Activated naive CD4-positive, alpha-beta T cell treated with anti-CD3 and anti-CD28 coated beads, Interleukin-2, amount 50 U/mL, for 72 hours (primary cell): ENCODE results near the gene OSBPL2. TPM values are rescaled to one million over a fixed set of nuclear protein-coding genes. Genes with fewer than 3 reads are reported as not detected.

Experiments used
- ATAC-seq, 2 donors: fragments of 150-1000 bp; cut with Tn5 transposase; 2 replicates each; pipeline ENCODE4 v1.10.0; 2021; ENCODE audit warnings: mild to moderate bottlenecking in 2 of 2, moderate library complexity in 2 of 2
- DNase-seq, 2 donors: peaks; one replicate each; pipeline ENCODE4 v3.0.0; 2021 to 2022; ENCODE audit warnings: low spot score in 2 of 2
- H3K27ac Mint-ChIP-seq, 2 donors: one replicate each; pipeline ENCODE4 v1.8.0; 2022; ENCODE audit warnings: mild to moderate bottlenecking in 2 of 2, mixed read lengths in 2 of 2
- H3K36me3 Mint-ChIP-seq, 2 donors: one replicate each; pipeline ENCODE4 v1.8.0; 2022; ENCODE audit warnings: mixed read lengths in 2 of 2
- H3K9me3 Mint-ChIP-seq, 2 donors: one replicate each; pipeline ENCODE4 v1.8.0; 2022; ENCODE audit warnings: mixed read lengths in 2 of 2
- total RNA-seq, 2 donors: library from RNA; stranded (reverse); gene quantifications; one replicate each; pipeline ENCODE4 v1.2.3, GENCODE V29; 2022

Gene OSBPL2
- total RNA-seq, 2 donors from 2014 or later, result 30.0 to 49.5 TPM

DNA sequence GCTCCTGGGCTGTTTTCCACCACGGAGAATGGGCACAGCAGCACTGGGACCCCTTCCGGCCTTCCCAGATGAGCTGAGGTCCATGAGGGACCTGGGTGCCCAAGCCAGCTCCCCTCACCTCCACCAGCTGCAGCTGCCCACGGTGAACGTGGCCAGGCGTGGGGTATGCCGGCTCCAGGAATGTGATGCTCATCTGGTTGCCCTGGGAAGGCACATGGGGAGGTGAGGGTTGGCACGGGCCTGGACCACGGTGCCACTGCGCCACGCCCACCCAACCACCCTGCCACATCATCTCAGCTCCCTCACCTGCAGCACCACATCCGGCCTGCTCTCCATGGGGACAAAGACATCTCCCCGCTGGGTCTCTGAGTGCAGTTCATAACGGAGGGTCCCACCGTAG is 88.2 kb downstream of the OSBPL2 start:
- no peak for ATAC-seq
- H3K9me3 Mint-ChIP-seq, result no peaks in the 10 kb centered on the region
- DNase-seq, result no peak
- H3K36me3 Mint-ChIP-seq, result no peaks in the 10 kb centered on the region
- H3K27ac Mint-ChIP-seq, result no peak overlapping the region

DNA sequence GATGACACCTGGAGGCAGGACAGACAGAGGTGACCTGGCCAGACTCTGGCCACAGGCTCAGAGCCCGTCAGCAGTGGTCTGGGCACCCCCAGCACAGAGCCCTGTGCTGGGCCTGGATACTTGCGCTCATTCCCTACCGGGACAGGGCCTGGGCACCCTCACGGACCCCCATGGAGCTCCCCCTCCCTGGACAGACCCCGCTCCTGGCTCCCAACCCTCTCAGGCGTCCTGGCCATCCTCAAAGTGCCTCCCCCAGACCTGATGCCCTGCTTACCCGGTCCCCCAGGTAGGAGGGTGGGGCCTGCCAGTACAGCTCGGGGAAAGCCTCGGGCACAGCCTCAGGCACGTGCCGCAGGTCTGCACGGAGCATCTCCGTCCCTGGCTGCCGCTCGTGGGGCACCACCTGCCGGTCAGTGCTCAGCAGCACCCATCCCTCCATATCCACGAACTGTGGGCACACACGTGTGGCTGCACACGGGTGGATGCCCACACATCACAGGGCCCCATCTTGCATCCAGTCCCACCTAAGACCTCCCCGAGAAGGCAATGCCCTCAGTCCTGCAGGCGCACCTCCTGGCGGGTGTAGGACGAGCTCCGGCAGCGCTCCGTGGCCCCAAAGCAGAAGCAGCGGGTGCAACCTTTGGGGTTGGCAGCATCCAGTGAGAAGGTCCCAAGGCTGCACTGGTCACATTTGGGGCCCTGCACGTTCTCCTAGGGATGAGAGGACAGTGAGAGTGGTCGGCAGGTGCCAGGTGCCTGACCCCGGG is 88.8 kb downstream of the OSBPL2 start:
- no peak overlapping the region for H3K27ac Mint-ChIP-seq
- ATAC-seq, result no peak
- H3K9me3 Mint-ChIP-seq, result no peaks in the 10 kb centered on the region
- no peak for DNase-seq
- no peaks in the 10 kb centered on the region for H3K36me3 Mint-ChIP-seq

DNA sequence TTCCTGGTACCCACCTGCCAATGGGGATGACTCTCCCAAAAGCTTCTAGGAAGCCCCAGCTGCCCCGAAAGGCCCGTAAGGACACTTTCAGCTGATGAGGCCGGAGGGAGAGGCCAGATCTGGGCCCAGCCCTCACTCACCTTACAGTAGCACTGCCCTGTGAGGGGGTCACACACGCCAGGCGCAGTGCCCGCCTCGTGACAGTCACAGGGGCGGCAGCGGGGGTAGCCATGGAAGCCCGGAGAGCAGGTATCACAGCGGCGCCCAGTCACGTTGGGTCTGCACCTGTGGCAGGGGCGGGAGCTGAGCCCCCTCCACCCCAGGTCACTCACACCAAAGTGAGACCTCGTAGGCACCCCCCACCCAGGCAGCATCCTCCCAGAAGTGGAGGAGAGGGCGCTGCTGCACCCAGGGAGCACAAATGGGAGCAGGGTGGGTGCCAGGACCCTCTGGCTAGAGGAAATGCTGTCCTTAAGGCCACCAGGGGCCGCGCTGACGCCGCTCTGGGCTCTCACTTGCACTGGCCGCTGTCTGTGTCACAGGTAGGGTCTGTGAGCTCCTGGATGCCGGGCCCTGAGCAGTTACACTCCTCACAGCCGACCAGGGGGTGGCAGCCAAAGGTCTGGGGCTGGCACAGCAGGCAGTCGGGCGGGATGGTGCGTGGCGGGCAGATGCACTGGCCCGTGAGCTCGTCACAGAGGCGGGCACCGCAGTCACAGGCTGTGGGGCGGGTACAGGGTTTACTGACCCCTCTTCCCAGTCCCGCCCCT is 89.6 kb downstream of the OSBPL2 start:
- Mint-ChIP-seq H3K36me3 (no peaks in the 10 kb centered on the region), H3K27ac (no peak overlapping the region), H3K9me3 (no peaks in the 10 kb centered on the region)
- no peak for DNase-seq
- ATAC-seq, result no peak

DNA sequence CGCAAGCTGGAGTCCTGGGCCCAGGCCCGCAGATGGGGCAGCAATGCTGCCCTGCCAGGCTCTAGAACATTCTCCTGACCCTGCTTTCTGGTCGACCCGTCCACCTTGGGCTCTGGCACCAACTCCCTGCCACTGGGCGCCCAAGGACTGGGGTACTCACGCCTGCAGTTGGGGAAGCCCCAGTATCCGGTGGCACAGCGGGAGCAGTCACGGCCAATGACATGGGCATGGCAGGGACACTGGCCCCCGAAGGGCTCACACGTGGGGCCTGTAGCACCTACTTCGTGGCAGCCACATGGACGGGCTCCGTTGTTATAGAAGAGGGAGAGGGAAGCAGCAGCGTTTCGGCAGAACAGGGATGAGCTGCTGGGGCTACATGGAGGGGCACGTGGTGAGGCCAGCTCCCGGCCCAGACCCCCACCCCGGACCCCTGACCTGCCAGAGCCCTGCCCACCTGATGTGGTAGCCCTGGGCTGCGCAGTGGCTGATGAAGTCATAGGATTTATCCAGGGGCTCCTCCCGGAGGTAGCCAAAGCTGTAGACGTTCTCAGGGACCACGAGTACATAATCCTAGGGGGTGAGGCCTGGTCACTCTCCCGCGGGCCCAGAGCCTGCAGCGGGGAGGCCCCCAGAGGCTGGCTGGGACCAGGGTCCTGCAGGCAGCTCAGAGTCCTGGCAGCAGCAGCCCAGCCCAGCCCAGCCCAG is 90.5 kb downstream of the OSBPL2 start:
- DNase-seq, result no peak
- H3K36me3 Mint-ChIP-seq, result no peaks in the 10 kb centered on the region
- H3K9me3 Mint-ChIP-seq, result no peaks in the 10 kb centered on the region
- no peak overlapping the region for H3K27ac Mint-ChIP-seq
- ATAC-seq, result no peak

DNA sequence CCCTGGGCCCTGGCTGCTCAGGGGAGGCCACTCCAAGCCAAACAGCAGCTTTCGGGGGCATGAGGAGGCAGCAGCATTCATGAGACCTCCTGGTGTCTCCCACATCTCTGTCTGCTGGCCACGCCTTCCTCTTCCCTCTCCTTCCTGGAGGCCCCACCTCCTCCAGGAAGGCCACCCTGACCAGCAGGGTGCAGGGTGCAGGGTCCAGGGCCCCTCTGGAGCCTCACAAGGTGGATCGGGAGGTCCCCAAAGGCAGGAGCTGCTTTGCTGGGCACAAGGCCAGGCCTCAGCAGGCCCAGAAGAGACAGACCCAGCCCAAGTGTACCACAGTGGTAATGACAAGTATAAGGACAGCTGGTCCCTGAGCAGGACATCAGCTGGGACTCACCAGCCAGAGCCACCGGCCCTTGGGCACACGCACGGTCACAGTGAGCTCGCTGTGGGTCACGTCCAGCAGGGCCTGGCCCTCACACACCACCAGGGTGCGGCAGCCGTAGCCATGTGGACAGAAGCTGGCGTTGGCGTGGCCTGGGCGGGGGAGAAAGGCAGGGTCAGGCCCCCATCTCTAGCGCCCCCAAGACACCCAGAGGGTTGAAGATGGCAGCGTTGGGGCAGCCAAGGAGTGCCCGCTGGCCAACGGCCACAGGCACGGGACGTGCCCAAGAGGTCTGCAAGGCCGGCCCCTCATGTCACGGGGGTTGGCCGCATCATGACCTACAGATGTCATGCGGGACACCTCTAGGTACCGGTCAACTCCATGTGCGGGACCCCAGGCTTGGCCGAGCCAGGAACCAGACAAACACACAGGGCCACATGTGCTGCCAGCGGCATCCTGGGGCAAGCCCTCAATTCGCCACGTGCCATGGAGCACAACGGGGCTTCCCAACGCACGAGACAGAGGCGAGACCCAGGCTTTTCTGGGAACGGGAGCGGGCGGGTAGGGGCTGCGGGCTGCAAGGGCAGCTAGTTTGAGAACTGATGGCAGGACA is 91.4 kb downstream of the OSBPL2 start:
- no peak overlapping the region for H3K27ac Mint-ChIP-seq
- H3K36me3 Mint-ChIP-seq, result no peaks in the 10 kb centered on the region
- DNase-seq (no peak), ATAC-seq (no peak)
- H3K9me3 Mint-ChIP-seq, result no peaks in the 10 kb centered on the region

DNA sequence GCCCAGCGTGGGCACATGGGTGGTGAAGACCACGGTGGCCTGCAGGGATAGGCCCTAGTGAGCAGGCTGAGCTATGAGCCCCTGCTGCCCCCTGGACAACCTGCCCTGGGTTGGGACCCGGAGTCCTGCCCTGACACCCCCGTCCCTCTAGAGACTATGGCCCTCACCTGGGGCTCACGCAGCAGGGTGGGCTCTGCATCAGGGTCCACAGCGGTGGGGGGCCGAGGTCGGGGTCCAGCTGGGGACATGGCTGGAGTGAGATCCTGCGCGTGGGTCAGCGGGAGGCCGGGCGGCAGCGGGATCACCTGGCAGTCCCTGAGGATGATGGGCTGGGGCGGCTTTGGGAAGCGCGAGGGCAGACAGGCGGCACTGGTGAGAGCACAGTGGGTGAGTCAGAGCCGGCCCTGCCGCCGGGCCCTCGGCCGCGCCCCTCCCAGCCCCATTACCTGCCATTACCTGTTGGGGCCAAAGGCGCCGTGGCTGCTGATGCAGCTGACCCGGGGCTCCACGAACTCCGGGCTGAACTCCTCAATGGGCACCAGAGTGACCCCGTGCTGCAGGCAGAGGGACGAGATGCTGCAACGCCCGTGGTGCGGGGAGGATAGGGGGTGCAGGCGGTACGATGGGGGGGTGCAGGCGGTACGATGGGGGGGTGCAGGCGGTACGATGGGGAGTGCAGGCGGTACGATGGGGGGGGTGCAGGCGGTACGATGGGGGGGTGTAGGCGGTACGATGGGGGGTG is 92.4 kb downstream of the OSBPL2 start:
- no peak overlapping the region for H3K27ac Mint-ChIP-seq
- H3K9me3 Mint-ChIP-seq, result no peaks in the 10 kb centered on the region
- H3K36me3 Mint-ChIP-seq, result no peaks in the 10 kb centered on the region
- no peak for ATAC-seq
- no peak for DNase-seq

DNA sequence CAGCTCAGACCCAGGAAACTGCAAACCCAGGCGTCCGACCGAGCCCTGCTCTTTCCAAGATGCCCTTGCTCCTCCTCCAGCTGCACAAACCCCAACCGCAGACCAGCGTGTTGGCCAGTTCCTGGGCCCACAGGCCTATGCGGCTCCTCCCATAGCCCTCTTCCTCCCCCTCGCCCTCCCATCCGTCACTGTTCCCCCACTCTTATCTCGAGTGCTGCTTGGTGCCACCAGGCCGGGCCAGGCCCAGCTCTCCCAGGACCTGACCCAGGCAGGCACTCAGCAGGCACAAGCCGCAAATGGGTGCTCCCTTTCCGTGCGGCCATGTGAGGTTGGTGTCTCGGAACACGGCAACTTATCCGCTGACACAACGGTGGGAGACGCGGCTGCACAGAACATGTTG is 93.0 kb downstream of the OSBPL2 start:
- no peaks in the 10 kb centered on the region for H3K9me3 Mint-ChIP-seq
- H3K27ac Mint-ChIP-seq, result no peak overlapping the region

DNA sequence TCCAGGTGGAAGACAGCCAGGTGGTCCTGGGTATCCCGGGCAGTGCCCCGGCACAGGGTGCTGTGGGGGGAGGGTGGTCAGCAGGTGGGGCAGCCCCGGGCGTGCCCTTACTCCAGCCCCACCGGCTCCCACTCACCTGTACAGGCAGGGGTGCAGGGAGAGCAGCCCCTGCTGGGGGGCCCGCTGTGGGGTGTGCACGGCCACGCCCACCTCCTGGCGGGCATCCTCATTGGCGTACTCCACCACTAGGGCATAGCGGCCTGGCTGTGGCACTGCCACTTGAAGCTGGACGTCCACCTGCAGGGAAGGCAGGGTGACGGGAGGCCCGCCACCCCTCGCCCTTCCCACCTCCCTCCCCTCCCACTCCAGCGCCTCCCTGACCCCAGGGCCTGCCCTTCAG is 94.1 kb downstream of the OSBPL2 start:
- DNase-seq (no peak), ATAC-seq (no peak)
- Mint-ChIP-seq H3K27ac (no peak overlapping the region), H3K9me3 (no peaks in the 10 kb centered on the region), H3K36me3 (no peaks in the 10 kb centered on the region)

More for the DNA sequence above, 93.0 kb downstream of the OSBPL2 start:
- DNase-seq (no peak), ATAC-seq (no peak)
- no peaks in the 10 kb centered on the region for H3K36me3 Mint-ChIP-seq

DNA sequence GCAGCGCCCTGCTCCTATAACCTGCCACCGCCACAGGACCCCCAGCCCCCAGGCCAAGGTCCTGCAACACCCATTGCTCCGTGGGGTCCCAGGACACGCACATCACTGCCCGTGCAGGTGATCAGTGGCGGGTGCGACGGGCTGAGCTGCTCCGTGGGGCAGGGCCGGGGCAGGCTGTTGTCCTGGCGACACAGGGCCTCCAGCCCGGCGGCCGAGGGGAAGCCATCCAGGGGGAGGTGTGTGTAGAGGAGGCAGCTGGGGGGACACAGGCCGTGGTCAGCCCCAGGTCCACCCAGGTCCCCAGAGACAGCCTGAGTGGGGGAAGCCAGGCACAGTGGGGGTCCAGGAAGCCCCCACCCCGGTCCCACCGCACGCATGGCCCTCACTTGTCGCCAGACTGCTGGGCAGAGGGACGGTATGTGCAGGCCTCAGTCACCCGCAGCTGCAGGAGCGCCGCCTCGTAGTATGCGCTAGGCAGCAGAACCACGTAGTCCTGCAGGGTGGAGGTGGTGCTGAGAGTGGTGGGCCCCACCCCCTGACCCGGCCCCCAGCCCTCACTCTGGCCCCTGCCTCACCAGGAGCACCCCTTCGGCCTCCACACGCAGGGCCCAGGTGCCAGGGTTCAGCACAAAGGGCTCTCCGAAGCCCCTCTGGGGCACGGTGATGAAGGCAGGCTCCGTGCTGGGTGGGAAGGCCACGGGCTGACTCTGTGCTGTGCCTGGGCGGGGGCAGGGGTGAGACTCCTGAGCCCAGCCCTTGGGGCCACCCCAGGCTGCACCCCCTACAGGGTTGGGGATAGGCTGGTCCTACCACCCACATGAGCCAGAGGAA is 94.9 kb downstream of the OSBPL2 start:
- ATAC-seq (no peak), DNase-seq (no peak)
- Mint-ChIP-seq H3K9me3 (no peaks in the 10 kb centered on the region), H3K36me3 (no peaks in the 10 kb centered on the region), H3K27ac (no peak overlapping the region)

DNA sequence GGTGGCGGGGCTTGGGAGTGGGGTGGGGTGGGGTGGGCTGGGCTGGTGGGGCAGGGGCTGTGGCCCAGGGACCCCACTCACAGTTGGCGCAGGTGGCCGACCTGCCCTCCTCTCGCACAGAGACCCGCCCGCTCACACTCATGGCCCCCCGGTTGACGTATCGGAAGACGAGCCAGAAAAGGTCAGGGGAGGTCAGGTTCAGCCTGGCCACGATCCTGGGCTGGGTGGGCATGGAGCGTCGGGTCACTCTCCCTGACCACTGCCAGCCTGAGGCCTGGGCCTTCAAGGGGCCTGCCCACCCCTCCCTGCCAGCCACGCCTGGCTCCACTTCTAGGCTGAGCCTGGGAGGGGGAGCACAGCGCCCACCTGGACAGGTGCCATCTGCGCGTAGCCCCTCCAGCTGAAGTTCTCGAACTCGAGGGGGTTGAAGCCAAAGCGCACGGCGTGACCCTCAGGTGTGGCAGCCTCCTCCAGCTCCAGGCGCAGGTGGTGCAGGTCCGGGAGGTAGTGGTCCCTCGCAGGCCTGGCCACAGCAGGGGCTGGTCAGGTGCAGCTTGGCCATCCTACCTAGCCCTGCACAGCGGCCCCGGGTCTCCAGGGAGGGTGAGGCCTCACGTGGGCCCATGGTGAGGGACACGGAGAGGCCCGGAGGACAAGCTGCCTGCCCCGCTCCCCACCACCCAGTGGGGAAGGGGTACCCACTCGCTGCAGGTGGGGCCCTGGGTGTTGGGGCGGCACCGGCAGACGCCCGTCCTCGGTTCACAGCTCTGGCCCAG is 95.7 kb downstream of the OSBPL2 start:
- Mint-ChIP-seq H3K27ac (no peak overlapping the region), H3K9me3 (no peaks in the 10 kb centered on the region), H3K36me3 (no peaks in the 10 kb centered on the region)
- ATAC-seq (no peak), DNase-seq (no peak)

DNA sequence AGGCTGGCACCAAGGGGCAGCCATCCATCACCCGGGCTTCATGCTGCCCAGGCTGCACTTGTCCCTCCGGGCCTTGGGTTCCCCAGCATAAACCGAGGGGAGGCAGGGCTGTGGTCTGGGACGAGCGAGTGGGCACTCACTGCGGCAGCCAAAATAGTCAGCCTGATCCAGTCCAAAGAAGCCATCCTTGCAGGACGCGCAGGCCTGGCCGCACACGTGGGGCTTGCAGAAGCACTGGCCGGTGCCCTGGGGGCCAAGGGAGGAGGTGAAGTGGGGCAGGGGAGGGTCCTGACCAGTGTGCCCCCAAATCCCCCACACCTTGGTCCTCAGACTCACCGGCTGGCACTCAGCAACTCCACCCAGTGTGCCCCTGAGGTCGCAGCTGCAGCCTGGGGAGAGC is 96.6 kb downstream of the OSBPL2 start:
- no peak overlapping the region for H3K27ac Mint-ChIP-seq
- H3K9me3 Mint-ChIP-seq, result no peaks in the 10 kb centered on the region
- no peaks in the 10 kb centered on the region for H3K36me3 Mint-ChIP-seq
- no peak for ATAC-seq
- no peak for DNase-seq

DNA sequence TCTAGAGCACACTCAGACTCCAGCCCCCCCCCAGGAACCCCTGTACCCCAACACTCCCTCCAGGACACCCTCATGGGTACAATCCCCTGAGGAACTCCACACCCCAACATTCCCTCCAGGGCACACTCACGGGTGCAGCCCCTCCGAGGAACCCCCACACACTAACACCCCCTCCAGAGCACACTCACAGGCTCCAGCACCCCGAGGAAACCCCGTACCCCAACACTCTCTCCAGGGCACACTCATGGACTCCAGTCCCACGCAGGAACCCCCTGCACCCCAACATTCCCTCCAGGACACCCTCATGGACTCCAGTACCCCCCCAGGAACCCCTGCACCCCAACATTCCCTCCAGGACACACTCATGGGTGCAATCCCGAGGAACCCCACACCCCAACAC is 97.2 kb downstream of the OSBPL2 start:
- no peak for ATAC-seq
- Mint-ChIP-seq H3K36me3 (no peaks in the 10 kb centered on the region), H3K27ac (no peak overlapping the region), H3K9me3 (no peaks in the 10 kb centered on the region)
- DNase-seq, result no peak

DNA sequence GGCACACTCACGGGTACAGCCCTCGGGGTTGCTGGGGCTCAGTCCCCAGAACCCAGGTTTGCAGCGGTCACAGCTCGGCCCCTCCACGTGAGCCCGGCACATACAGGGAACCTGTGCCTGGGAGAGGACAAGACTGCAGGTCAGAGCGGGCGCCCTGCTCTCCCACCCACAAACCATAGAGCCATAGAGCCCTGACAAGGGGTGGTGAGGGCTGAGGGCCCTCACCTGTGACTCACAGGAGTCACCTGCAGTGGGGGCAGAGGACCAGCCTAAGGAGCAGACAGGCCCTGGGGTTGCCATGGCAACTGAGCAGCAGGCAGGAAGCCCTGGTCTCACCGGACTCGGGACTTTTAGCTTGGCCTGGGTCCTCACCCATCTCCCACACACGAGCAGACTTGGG is 98.0 kb downstream of the OSBPL2 start:
- ATAC-seq (no peak), DNase-seq (no peak)
- Mint-ChIP-seq H3K36me3 (no peaks in the 10 kb centered on the region), H3K27ac (no peak overlapping the region), H3K9me3 (no peaks in the 10 kb centered on the region)

DNA sequence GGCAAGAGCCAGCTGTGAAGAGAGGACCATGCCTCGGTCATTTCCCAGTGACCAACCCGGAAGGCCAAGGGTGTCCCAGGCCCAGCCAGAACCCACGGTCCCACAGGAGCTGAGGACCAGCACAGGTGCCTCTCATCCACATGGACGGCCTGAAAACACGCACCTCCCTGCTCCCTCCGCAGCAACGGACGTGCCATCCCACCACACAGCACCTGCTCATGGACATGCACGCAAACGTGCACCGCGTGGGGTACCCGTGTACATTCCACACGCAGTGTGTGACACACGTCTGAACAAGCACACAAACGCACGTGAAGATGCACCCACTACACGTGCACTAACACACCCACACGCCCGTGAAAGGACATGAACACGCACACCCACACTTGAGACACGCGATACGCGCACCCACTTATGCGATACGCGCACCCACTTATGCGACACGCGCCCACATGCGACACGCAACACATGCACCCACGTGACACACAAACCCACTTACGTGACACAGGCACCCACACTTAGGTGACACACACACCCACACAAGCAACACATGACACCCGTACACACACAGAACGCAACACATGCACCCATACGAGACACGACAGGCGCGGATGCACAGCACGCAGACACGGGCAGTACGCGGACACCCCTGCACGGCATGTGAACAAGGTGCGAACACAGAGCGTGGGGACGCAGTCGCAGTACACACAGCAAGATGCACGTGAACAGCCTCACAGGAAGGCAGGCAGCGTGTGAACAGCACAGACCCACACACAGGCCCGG is 98.6 kb downstream of the OSBPL2 start:
- H3K36me3 Mint-ChIP-seq, result no peaks in the 10 kb centered on the region
- no peaks in the 10 kb centered on the region for H3K9me3 Mint-ChIP-seq
- ATAC-seq (no peak), DNase-seq (no peak)
- no peak overlapping the region for H3K27ac Mint-ChIP-seq
